Endothelial cell of umbilical vein (primary cell): Measurements from ENCODE around the gene BNC2.

Experiments
- EZH2 ChIP-seq: IDR thresholded peaks from 2 replicates; pipeline ENCODE4 v1.6.1; 2012; ENCODE audit warnings: borderline replicate concordance, low read depth, mild to moderate bottlenecking, moderate library complexity, low read length, inconsistent platforms; ENCODE audit not compliant: severe bottlenecking
- MYC ChIP-seq: IDR thresholded peaks from one replicate; pipeline ENCODE4 v1.6.1; 2011; ENCODE audit warnings: mild to moderate bottlenecking, low read depth, low read length
- POLR2A ChIP-seq: IDR thresholded peaks from 2 replicates; pipeline ENCODE4 v1.6.1; 2012; ENCODE audit warnings: low read depth, mild to moderate bottlenecking, control low read depth, low read length
- TF ChIP-seq, protein P1 (sequence below), 2 donors: IDR thresholded peaks; 1 replicate in 1 of 2; 2 replicates in 1 of 2; pipeline ENCODE4 v1.5.1; 2011; ENCODE audit warnings: low read length in 2 of 2, mild to moderate bottlenecking in 2 of 2, moderate library complexity in 2 of 2, control low read depth in 1 of 2, inconsistent platforms in 1 of 2, low read depth in 1 of 2; ENCODE audit not compliant: insufficient read depth in 1 of 2; ENCODE audit errors: extremely low read depth in 1 of 2

DNA sequence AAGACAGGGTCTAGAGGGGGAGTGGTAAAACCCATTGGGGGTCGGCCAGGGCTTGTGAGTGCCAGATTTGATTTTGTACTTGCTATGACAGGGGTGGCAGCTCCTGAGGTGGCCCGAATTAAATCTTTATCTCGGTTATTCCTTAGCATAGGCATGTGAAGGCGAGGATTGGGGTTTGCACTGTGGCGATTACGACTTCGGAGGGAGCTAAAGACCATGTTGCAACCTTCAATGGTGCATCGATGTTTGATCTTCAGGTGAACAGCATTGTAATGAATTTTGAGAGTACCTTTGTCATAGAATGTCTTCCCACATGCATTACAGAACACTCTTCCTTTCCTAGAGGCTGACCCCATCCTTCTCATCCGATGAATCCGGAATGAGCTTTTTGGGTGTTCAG lies 433.9 kb downstream of the BNC2 start:
- no peak for TF ChIP-seq MYC
- no peak for TF ChIP-seq POLR2A
- TF ChIP-seq EZH2, result no peak
- TF ChIP-seq, protein P1, sequence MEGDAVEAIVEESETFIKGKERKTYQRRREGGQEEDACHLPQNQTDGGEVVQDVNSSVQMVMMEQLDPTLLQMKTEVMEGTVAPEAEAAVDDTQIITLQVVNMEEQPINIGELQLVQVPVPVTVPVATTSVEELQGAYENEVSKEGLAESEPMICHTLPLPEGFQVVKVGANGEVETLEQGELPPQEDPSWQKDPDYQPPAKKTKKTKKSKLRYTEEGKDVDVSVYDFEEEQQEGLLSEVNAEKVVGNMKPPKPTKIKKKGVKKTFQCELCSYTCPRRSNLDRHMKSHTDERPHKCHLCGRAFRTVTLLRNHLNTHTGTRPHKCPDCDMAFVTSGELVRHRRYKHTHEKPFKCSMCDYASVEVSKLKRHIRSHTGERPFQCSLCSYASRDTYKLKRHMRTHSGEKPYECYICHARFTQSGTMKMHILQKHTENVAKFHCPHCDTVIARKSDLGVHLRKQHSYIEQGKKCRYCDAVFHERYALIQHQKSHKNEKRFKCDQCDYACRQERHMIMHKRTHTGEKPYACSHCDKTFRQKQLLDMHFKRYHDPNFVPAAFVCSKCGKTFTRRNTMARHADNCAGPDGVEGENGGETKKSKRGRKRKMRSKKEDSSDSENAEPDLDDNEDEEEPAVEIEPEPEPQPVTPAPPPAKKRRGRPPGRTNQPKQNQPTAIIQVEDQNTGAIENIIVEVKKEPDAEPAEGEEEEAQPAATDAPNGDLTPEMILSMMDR (IDR thresholded peaks at IDR 0.05; ENCODE audit: extremely low read depth in 1 of 2, insufficient read depth in 1 of 2, low read depth in 1 of 2, low read length in 2 of 2), result no peak
